ENCODE measurements around the gene MSI2.

MSI2 gene

GRCh38 chr17:57568340-57568739 is 312.0 kb downstream of the MSI2 start:
- no peak for TF ChIP-seq CTCF (conservative IDR thresholded peaks at IDR 0.05)
- H3K27ac ChIP-seq: no peak overlapping the region

- TF ChIP-seq CTCF (conservative IDR thresholded peaks at IDR 0.05): no peak
- no peak overlapping the region for H3K27ac ChIP-seq
Measured at GRCh38 chr17:57569021-57569420, 312.7 kb downstream of the MSI2 start.

GRCh38 chr17:57569853-57570252 is 313.5 kb downstream of the MSI2 start:
- H3K27ac ChIP-seq: no peak overlapping the region

GRCh38 chr17:57570724-57571344 is 314.5 kb downstream of the MSI2 start:
- no peak overlapping the region for H3K27ac ChIP-seq
- TF ChIP-seq CTCF (conservative IDR thresholded peaks at IDR 0.05): no peak

More at GRCh38 chr17:57569853-57570252, 313.5 kb downstream of the MSI2 start:
- TF ChIP-seq CTCF (conservative IDR thresholded peaks at IDR 0.05): no peak

GRCh38 chr17:57572062-57572461 is 315.7 kb downstream of the MSI2 start:
- no peak overlapping the region for H3K27ac ChIP-seq
- TF ChIP-seq CTCF (conservative IDR thresholded peaks at IDR 0.05): no peak

GRCh38 chr17:57572600-57572999 is 316.3 kb downstream of the MSI2 start:
- TF ChIP-seq CTCF (conservative IDR thresholded peaks at IDR 0.05): no peak
- no peak overlapping the region for H3K27ac ChIP-seq

GRCh38 chr17:57574040-57574513 is 317.8 kb downstream of the MSI2 start:
- H3K27ac ChIP-seq: peak overlapping the region; percentile 40
- TF ChIP-seq CTCF (conservative IDR thresholded peaks at IDR 0.05): no peak

Measured in VCaP (cell line).